ENCODE measurements around the gene SYNPO2. TPM values are rescaled to one million over a fixed set of nuclear protein-coding genes. Genes with fewer than 3 reads are reported as not detected.

The SYNPO2 gene
- total RNA-seq, 1 donor from 2014 or later = 26.2 TPM

DNA sequence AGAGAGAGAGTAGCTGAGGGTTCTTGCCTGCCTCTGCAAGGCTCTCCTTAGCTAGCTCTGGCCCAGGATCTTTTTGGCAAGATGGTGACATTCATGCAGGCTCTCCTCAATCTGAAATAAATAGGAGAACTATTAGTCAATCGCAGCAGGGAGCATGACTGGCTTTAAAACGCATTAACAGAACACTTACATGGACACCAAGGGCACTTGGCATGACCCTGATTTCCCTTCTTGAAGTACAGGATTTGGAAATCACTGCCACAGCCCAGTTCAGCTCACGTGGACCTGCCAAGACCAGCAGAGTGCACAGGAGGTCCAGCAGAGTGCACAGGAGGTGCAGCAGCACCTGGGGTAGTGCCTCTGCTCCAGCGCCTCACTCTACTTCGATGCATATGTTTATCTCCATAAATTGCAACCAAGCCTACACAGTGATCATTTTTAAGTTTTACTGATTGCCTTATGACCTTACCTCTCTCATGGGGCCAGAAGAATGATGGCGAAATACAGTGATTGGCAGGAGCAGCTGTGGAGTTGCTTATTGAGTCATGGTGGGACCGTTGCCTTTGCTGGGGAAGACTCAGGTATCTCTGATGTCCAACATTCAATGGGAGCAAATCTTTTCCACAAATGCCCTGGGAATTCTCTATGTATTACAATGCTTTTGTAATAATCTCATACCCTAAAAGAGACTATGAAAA lies 122.4 kb downstream of the SYNPO2 start:
- no peak overlapping the region for H3K4me3 ChIP-seq
- no peaks in the 10 kb centered on the region for H3K27me3 ChIP-seq (ENCODE audit: low read depth)
- intact Hi-C loops (cut with DNase I) = no loop called here
- no peaks in the 10 kb centered on the region for H3K36me3 ChIP-seq
- DNase-seq = peak; percentile 49
- TF ChIP-seq, protein P1, sequence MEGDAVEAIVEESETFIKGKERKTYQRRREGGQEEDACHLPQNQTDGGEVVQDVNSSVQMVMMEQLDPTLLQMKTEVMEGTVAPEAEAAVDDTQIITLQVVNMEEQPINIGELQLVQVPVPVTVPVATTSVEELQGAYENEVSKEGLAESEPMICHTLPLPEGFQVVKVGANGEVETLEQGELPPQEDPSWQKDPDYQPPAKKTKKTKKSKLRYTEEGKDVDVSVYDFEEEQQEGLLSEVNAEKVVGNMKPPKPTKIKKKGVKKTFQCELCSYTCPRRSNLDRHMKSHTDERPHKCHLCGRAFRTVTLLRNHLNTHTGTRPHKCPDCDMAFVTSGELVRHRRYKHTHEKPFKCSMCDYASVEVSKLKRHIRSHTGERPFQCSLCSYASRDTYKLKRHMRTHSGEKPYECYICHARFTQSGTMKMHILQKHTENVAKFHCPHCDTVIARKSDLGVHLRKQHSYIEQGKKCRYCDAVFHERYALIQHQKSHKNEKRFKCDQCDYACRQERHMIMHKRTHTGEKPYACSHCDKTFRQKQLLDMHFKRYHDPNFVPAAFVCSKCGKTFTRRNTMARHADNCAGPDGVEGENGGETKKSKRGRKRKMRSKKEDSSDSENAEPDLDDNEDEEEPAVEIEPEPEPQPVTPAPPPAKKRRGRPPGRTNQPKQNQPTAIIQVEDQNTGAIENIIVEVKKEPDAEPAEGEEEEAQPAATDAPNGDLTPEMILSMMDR (IDR thresholded peaks at IDR 0.05) = no peak
- H3K27ac ChIP-seq = peak overlapping the region; percentile 2
- peak; percentile 80 to 90 for ATAC-seq
- H3K9me3 ChIP-seq = no peaks in the 10 kb centered on the region
- peaks cover 2% of the 10 kb centered on the region for H3K4me1 ChIP-seq

DNA sequence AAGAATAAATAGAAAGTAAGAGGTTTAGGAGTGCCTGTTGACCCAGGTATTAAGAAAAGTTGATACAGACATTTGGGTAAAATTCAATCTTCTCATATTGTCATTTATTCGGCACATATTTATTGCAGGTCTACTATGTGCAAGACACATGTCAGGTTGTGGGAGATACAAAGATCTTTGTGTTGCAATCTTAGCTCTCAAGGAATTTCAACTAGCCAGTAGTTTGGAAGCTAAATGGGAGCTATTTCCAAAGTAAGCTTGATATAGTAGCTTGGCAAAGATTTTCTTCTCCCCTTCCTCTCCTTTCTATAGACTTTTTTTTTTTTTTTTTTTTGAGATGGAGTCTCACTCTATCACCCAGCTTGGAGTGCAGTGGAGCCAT lies 122.9 kb downstream of the SYNPO2 start:
- intact Hi-C loops (cut with DNase I) = no loop called here
- TF ChIP-seq, protein P1 (IDR thresholded peaks at IDR 0.05) = no peak
- H3K36me3 ChIP-seq = no peaks in the 10 kb centered on the region
- no peak for DNase-seq
- ATAC-seq = no peak
- no peaks in the 10 kb centered on the region for H3K27me3 ChIP-seq (ENCODE audit: low read depth)
- peaks cover 2% of the 10 kb centered on the region for H3K4me1 ChIP-seq
- H3K9me3 ChIP-seq = no peaks in the 10 kb centered on the region
- H3K4me3 ChIP-seq = no peak overlapping the region
- H3K27ac ChIP-seq = no peak overlapping the region

DNA sequence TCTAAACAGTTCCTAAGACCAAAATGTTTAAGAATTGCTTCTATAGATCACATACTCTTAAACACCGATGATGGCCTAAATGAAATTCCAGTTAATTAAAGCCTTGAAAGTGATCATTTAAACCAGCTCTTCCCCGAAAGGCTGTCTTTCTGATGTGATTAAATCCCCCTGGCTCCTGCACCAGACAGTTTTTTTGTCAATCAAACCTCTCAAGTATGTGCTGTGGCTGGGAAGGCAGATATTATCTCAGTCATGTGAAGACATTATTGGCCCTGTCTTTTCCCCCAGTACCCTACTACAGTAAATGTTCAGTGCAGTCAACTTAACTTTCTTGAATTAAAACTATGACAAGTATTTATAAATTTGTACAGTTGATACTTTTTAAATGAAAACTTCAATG lies 126.0 kb downstream of the SYNPO2 start:
- Histone ChIP-seq H3K4me1 (peaks cover 2% of the 10 kb centered on the region), H3K36me3 (no peaks in the 10 kb centered on the region), H3K27ac (no peak overlapping the region), H3K27me3 (ENCODE audit: low read depth) (no peaks in the 10 kb centered on the region), H3K9me3 (no peaks in the 10 kb centered on the region), H3K4me3 (no peak overlapping the region)
- TF ChIP-seq, protein P1 (IDR thresholded peaks at IDR 0.05) = no peak
- DNase-seq (no peak), ATAC-seq (no peak)
- intact Hi-C loops (cut with DNase I) = no loop called here

GRCh38 chr4:119016636-119017035 lies 128.0 kb downstream of the SYNPO2 start:
- Histone ChIP-seq H3K36me3 (no peaks in the 10 kb centered on the region), H3K4me1 (no peaks in the 10 kb centered on the region), H3K27ac (no peak overlapping the region), H3K4me3 (no peak overlapping the region), H3K27me3 (ENCODE audit: low read depth) (no peaks in the 10 kb centered on the region), H3K9me3 (no peaks in the 10 kb centered on the region)
- DNase-seq = no peak
- TF ChIP-seq, protein P1 (IDR thresholded peaks at IDR 0.05) = no peak
- intact Hi-C loops (cut with DNase I) = no loop called here
- ATAC-seq = no peak

- DNase-seq = no peak
- Histone ChIP-seq H3K4me1 (no peaks in the 10 kb centered on the region), H3K36me3 (no peaks in the 10 kb centered on the region), H3K27ac (no peak overlapping the region), H3K27me3 (ENCODE audit: low read depth) (no peaks in the 10 kb centered on the region), H3K4me3 (no peak overlapping the region), H3K9me3 (no peaks in the 10 kb centered on the region)
- intact Hi-C loops (cut with DNase I) = no loop called here
- TF ChIP-seq, protein P1 (IDR thresholded peaks at IDR 0.05) = no peak
- no peak for ATAC-seq
Measured at GRCh38 chr4:119017636-119018035, 129.0 kb downstream of the SYNPO2 start.

Data from lower lobe of right lung (tissue), 2 donors.